Stimulated activated CD4-positive, alpha-beta T cell treated with anti-CD3 and anti-CD28 coated beads, Interleukin-4, amount 100 ng/mL, for 48 hours (primary cell): Measurements from ENCODE around the gene CMTM5.
"Not testable (repeated sequence)": the region's sequence is repeated elsewhere in the genome, so short reads cannot be mapped to it uniquely, and the experiment has no call there.

Source experiments
- DNase-seq, 2 donors: peaks; one replicate each; pipeline ENCODE4 v3.0.0-alpha.2; 2020; ENCODE audit warnings: low read depth in 2 of 2

Gene CMTM5

DNA sequence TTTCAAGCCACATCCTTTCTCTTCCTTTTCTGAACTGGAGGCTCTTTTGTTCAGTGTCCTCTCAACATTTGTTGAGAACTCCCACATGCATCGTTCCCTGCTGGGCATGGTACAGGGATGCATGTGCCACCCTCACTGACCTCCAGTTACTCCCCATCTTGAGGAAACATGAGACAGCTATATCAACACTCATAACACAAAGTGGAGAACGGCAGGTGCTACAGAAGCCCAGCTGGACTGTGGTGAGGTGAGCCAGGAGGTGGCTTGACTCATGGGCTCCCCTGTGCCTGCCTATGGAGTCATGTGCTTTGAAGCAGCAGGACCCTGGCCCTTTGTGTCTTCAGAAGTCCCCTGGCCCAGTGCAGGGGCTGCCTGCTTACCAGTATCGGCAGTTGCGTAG lies 21.5 kb downstream of the CMTM5 start:
- no peak for DNase-seq

DNA sequence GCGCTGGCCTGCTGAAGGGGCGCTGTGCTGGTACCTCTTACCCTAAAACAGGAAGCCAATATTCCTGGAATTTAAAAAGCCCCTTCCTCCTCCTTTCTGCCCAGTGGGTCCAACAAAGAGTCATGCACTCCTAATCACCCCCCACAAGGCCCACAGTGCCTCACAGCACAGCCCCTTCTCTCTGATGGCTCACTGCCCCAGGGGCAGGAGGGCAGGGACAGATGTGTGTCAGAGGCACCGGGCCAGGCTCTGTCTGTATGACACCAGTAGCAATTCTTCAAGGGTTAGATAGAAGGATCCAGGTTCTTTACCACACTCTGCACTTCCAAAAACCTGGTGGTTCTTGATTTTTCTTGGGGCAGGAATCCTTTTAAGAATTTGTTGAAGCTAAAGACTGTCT lies 22.3 kb downstream of the CMTM5 start:
- no peak for DNase-seq

GRCh38 chr14:23399591-23399990 lies 22.7 kb downstream of the CMTM5 start:
- DNase-seq = no peak

DNA sequence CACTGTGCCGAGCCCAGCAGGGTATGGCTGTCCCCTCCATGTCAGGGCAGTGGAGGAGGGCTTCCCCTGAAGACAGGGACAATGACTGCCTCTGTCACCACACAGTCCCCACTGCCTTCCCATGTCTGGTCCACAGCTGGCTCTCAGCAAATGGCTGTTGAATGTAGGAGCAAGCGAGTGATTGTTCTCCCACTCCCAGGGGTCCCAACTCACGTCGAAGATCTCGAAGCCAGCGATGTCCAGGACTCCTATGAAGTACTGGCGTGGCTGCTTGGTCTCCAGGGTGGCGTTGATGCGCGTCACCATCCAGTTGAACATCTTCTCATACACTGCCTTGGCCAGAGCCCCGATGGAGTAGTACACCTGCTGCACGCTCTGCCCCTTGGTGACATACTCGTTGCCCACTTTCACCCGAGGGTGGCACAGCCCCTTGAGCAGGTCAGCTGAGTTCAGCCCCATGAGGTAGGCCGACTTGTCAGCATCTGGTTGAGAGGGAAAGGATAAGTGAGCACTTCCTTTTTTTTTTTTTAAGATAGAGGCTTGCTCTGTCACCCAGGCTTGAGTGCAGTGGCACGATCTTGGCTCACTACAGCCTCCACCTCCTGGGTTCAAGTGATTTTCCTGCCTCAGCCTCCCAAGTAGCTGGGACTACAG lies 23.8 kb downstream of the CMTM5 start:
- DNase-seq = not testable (repeated sequence)

GRCh38 chr14:23401291-23401690 lies 24.4 kb downstream of the CMTM5 start:
- no peak for DNase-seq

DNA sequence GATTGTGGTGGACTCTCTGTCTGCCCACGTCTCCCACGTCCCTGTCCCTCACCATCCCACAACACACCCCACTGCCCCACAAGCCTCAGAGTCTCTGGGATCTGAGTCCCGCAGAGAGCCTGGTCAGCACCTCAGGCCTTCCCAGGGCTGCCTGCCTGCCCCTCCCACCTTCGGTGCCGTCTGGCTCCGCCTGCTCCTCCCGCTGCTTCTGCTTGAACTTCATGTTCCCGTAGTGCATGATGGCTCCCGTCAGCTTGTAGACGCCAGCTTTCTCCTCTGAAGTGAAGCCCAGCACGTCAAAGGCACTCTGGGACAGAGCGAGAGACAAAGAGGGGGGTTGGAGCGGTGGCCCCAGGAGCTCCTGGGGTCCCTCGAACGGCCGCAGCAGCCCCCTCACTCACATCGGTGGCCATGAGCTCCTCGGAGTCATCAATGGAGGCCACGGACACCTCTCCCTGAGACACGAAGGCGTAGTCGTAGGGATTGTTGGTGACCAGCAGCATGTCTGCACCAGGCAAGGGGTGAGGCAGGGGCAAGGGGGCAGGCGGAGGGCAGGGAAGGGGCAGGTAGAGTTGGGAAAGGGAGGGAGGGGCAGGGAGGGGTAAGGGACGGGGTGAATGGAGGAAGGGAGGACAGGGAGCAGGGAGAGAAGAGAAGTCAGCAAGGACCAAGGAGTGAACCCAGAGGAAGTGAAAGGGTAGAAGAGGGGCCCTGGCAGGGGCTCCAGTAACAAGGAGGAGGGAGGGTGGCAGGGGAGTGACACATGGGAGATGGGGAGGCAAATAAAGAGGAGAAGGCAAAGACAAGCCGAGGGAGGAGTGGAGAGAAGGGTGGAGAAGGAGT lies 25.7 kb downstream of the CMTM5 start:
- DNase-seq = no peak

DNA sequence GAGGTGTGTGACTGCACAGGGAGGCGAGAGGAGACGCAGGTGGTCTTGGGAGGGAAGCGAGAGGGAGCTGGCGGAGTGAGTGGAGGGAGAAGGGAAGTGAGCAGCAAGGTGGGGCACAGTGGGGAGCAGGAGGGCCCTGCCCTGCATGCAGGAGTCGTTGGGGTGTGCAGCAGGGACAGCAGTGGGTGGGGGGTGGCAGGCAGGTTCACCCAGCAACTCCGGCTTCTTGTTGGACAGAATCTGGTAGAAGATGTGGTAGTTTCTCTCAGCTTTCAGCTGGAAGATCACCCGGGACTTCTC lies 26.2 kb downstream of the CMTM5 start:
- no peak for DNase-seq

DNA sequence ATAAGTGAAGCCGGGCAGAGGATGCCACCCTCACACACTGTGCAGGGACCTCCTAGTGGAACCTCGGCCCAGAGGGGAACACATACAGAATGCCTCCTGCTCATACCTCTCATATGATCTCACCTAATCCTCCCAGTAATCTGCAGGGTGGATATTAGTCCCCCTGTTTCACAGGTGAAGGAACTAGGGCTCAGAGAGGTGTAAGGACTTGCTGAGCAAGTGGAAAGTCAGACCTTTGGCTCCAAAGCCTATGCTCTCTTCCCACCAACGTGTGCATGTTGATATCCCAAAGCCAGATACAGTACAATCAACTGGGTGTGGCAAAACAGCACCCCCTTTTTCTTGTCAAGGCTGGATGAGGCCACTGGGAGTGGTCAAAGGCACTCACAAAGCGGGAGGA lies 27.1 kb downstream of the CMTM5 start:
- no peak for DNase-seq

DNA sequence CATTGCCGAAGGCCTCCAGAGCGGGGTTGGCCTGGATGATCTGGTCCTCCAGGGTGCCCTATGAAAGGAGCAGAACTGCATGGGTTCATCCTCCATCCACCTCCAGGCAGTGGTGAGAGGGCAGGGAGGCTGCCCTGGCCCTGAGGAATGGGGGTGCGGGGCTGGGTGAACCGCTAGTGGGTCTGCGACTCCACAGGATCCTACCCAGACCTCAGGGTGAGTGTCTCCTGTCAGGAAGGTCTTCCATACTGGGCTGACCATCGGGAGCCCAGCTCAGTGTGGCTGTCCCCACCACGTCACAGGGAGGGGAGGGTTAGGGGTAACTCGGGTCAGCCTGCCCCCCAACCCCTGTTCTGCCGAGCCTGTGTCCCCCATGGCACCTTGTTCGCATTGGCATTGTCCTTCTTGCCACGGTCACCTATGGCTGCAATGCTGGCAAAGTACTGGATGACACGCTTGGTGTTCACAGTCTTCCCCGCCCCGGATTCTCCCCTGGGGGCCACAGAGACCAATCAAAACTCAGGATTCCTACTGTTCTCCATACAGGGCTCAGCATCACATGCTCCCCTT lies 27.6 kb downstream of the CMTM5 start:
- DNase-seq = no peak

DNA sequence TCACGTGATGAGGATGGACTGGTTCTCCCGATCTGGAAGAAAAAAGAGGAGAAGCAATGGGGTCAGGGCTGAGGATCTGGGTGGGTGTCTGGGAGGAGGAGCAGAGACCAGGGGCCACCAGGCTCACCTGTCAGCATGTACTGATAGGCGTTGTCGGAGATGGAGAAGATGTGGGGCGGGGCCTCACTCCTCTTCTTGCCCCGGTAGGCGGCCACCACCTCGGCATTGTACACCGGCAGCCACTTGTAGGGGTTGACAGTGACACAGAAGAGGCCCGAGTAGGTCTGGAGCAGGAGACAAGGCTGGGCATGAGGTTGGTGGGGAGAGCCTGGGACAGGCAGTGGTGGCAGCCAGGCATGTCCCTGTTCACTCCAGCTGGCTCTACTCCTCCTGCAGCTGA lies 28.2 kb downstream of the CMTM5 start:
- DNase-seq = no peak

GRCh38 chr14:23405516-23406025 lies 28.7 kb downstream of the CMTM5 start:
- DNase-seq = no peak

- no peak for DNase-seq
Observed at GRCh38 chr14:23406244-23406643, 29.4 kb downstream of the CMTM5 start.

DNA sequence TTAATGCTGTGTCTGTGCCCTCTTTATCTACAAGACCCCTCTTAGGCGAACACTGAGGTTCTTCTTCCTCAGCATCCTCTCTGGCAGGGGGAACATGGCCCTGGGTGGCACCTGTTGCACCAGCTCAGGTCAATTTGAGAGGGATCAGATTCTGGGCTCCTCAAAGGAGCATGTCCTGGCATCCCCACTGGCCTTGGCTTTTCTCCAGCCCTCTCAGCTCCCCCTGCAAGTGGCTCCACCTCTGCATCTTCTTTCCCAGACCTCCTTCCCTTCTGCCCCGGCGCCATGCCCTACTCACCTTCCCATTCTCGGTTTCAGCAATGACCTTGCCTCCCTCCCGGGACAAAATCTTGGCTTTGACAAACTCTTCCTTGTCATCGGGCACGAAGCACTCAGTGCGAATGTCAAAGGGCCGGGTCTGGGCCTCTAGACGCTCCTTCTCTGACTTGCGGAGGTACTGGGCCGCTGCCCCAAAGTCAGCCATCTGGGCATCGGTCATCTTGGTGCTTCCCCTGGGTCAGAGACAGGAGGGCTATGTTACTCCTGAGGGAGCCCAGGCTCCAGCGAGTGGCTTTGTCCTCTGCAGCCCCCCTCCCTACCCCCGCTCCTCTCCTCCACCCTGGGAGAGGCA lies 30.0 kb downstream of the CMTM5 start:
- no peak for DNase-seq

- DNase-seq = no peak
Observed at GRCh38 chr14:23407516-23408306, 30.9 kb downstream of the CMTM5 start, which contains the start of gene MYH6. TSS of gene MYH6 (minus strand) at chr14:23408273. CDS start at chr14:23407223, 1,050 bp downstream.

- no peak for DNase-seq
Observed at GRCh38 chr14:23408307-23408630, 31.4 kb downstream of the CMTM5 start.

GRCh38 chr14:23409475-23409874 lies 32.6 kb downstream of the CMTM5 start:
- DNase-seq = no peak

DNA sequence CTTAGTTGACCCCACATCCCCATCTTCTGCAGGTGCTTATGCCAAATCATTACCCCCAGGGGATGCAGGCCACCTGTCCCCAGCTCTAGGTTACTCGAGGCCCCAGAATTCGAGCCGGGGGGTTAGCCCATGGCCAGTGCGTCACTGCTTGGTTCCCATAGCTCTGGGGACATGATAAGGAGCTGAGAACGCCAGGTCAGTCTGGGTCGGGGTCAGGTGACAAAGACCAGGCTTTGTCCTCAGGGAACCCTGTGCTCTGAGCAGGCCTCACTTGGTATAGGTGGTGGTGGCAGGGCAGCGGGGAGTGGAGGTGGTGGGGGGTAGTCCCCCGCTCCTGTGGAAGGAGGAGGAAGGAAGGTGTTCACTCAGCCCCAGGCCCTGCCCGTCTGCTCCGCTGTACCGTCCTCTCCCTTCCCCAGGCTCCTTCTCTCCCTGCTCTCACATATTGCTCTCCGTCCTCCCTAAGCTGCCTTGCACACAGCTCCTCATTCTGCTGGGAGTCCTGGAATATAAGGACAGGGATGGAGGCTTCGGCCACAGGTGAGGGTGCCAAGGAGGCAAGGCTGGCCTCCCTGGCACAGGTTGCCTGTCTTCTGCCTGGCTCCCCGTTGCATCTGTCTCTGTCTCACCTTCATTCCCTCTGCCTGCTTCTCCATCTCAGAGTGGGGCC lies 33.3 kb downstream of the CMTM5 start:
- DNase-seq = no peak

DNA sequence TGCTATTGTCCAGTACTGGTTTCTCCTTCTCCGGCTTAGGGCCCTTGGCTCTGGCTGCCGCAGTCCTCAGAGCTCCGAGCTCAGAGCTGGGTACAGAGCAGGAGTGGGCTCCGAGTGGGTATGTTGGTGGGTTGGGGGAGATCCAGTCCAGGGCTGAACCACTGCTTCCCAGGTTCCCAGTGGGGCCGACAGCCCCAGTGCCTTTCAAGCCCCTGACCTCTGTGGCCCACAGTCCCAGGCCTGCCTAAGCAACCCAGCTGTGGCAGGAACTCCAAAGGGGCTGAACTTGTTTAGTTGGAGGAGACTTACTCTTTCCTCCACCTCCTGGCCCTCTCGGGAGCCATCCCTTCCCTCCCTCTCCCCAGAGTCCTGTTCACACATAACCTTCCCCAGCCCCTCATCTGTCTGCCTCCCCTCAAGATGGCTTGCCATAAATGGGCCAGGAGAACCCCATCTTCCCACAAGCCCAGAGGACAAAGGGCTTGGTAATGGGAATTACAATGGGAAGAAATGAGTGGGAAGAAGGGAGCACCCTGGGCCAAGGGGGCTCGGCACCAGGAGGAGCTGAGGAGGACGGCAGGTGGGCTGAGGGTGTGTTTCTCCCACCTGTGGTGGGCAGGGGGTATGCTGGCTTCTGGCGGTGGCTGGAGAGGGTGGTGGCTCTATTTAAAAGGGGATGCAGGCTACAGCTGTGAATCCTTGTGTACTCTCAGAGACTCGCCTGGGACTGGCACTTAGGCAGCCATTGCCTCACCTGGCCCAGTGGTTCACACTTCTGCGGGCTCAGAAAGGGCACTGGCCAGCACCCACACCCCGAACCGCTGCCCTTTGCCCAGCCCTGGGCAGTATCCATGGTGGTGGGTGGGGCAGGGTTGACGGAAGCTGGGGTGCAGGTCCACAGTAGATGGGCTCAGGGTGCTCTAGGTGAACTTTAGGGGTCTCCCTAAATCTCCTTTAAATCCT lies 35.0 kb downstream of the CMTM5 start:
- DNase-seq = no peak

- DNase-seq = no peak
Observed at GRCh38 chr14:23413681-23414080, 36.8 kb downstream of the CMTM5 start.

GRCh38 chr14:23414254-23414653 lies 37.4 kb downstream of the CMTM5 start:
- no peak for DNase-seq
